ENCODE results near the gene VPS4A. TPM values are rescaled to one million over a fixed set of nuclear protein-coding genes. Genes with fewer than 3 reads are reported as not detected.
A peak's percentile ranks its signal among the peaks of the same experiment; 100 is the strongest.
"Not testable (repeated sequence)": the region's sequence is repeated elsewhere in the genome, so short reads cannot be mapped to it uniquely, and the experiment has no call there.

The VPS4A gene
- 17.9 TPM for total RNA-seq

GRCh38 chr16:69310653-69311532, at the start of gene VPS4A:
VPS4A (plus strand) TSS chr16:69311350; CDS start chr16:69311512, 162 bp downstream.
- DNase-seq: peak; percentile 97

GRCh38 chr16:69266334-69267063, 44.7 kb upstream of the VPS4A start:
- DNase-seq: no peak

- no peak for DNase-seq
These were observed 43.5 kb upstream of the VPS4A start for GRCh38 chr16:69267633-69268032.

- DNase-seq: no peak
These were observed 40.8 kb upstream of the VPS4A start for GRCh38 chr16:69270395-69270794.

- DNase-seq: no peak
These were observed 40.3 kb upstream of the VPS4A start for GRCh38 chr16:69270831-69271230.

GRCh38 chr16:69273009-69273408, 38.1 kb upstream of the VPS4A start:
- no peak for DNase-seq

GRCh38 chr16:69274699-69275235, 36.4 kb upstream of the VPS4A start:
- DNase-seq: no peak

- DNase-seq: peak; percentile 99
These were observed 34.7 kb upstream of the VPS4A start for GRCh38 chr16:69276148-69277115.

- peak; percentile 67 for DNase-seq
These were observed 33.7 kb upstream of the VPS4A start for GRCh38 chr16:69277413-69277812.

GRCh38 chr16:69283851-69284250, 27.3 kb upstream of the VPS4A start:
- no peak for DNase-seq

GRCh38 chr16:69285240-69285639, 25.9 kb upstream of the VPS4A start:
- no peak for DNase-seq

GRCh38 chr16:69286941-69287713, 24.0 kb upstream of the VPS4A start:
- peak; percentile 70 for DNase-seq

- not testable (repeated sequence) for DNase-seq
These were observed 19.5 kb upstream of the VPS4A start for GRCh38 chr16:69291657-69292056.

- DNase-seq: no peak
These were observed 17.7 kb upstream of the VPS4A start for GRCh38 chr16:69293401-69293800.

GRCh38 chr16:69294051-69294450, 17.1 kb upstream of the VPS4A start:
- no peak for DNase-seq

GRCh38 chr16:69296771-69297170, 14.4 kb upstream of the VPS4A start:
- not testable (repeated sequence) for DNase-seq

GRCh38 chr16:69298261-69298660, 12.9 kb upstream of the VPS4A start:
- DNase-seq: no peak

- no peak for DNase-seq
These were observed 10.0 kb upstream of the VPS4A start for GRCh38 chr16:69301187-69301586.

GRCh38 chr16:69301861-69302260, 9.3 kb upstream of the VPS4A start:
- DNase-seq: no peak

- DNase-seq: no peak
These were observed 8.8 kb upstream of the VPS4A start for GRCh38 chr16:69302301-69302700.

- DNase-seq: no peak
These were observed 5.1 kb upstream of the VPS4A start for GRCh38 chr16:69306031-69306430.

All from skin of body (tissue), 2 donors.